Fibroblast of lung (primary cell): Measurements from ENCODE around the gene ASIC4.

Experiments
- EZH2 ChIP-seq: IDR thresholded peaks from 2 replicates; pipeline ENCODE4 v1.5.1; 2012; ENCODE audit warnings: low read length, control low read depth, mild to moderate bottlenecking; ENCODE audit errors: missing control alignments
- TF ChIP-seq, protein P1 (sequence below), 2 donors: IDR thresholded peaks in 1 of 2; conservative IDR thresholded peaks in 1 of 2; 1 replicate in 1 of 2; 2 replicates in 1 of 2; pipeline ENCODE4 v1.5.1; 2011 to 2012; ENCODE audit warnings: low read length in 2 of 2, control low read depth in 1 of 2, inconsistent platforms in 1 of 2, low read depth in 1 of 2, mild to moderate bottlenecking in 1 of 2

GRCh38 chr2:219559156-219559915, 45.1 kb downstream of the ASIC4 start:
- TF ChIP-seq, protein P1, sequence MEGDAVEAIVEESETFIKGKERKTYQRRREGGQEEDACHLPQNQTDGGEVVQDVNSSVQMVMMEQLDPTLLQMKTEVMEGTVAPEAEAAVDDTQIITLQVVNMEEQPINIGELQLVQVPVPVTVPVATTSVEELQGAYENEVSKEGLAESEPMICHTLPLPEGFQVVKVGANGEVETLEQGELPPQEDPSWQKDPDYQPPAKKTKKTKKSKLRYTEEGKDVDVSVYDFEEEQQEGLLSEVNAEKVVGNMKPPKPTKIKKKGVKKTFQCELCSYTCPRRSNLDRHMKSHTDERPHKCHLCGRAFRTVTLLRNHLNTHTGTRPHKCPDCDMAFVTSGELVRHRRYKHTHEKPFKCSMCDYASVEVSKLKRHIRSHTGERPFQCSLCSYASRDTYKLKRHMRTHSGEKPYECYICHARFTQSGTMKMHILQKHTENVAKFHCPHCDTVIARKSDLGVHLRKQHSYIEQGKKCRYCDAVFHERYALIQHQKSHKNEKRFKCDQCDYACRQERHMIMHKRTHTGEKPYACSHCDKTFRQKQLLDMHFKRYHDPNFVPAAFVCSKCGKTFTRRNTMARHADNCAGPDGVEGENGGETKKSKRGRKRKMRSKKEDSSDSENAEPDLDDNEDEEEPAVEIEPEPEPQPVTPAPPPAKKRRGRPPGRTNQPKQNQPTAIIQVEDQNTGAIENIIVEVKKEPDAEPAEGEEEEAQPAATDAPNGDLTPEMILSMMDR (conservative IDR thresholded peaks at IDR 0.05 in 1 of 2, IDR thresholded peaks at IDR 0.05 in 1 of 2; ENCODE audit: low read depth in 1 of 2, low read length in 2 of 2), result no peak
- TF ChIP-seq EZH2, result no peak
